Thyroid gland (tissue), 4 donors: ENCODE results near the gene PDE1C.

ENCODE experiments used
- POLR2A ChIP-seq, 2 donors: fragments of 450-650 bp; IDR thresholded peaks; one replicate each; pipeline ENCODE4 v1.6.1; 2017; ENCODE audit warnings: antibody characterized with exemption in 2 of 2, mild to moderate bottlenecking in 2 of 2, moderate library complexity in 1 of 2
- TF ChIP-seq, protein P1 (sequence below), 6 experiments: fragments of 200-600 bp in 3 of 6; fragments of 450-650 bp in 3 of 6; sonication (generic) in 3 of 6; IDR thresholded peaks; one replicate each; pipeline ENCODE4 v1.5.1; 2016 to 2019; ENCODE audit warnings: antibody characterized with exemption in 6 of 6, mild to moderate bottlenecking in 2 of 6, inconsistent platforms in 1 of 6, moderate library complexity in 1 of 6

- TF ChIP-seq, protein P1, sequence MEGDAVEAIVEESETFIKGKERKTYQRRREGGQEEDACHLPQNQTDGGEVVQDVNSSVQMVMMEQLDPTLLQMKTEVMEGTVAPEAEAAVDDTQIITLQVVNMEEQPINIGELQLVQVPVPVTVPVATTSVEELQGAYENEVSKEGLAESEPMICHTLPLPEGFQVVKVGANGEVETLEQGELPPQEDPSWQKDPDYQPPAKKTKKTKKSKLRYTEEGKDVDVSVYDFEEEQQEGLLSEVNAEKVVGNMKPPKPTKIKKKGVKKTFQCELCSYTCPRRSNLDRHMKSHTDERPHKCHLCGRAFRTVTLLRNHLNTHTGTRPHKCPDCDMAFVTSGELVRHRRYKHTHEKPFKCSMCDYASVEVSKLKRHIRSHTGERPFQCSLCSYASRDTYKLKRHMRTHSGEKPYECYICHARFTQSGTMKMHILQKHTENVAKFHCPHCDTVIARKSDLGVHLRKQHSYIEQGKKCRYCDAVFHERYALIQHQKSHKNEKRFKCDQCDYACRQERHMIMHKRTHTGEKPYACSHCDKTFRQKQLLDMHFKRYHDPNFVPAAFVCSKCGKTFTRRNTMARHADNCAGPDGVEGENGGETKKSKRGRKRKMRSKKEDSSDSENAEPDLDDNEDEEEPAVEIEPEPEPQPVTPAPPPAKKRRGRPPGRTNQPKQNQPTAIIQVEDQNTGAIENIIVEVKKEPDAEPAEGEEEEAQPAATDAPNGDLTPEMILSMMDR (IDR thresholded peaks at IDR 0.05) = no peak
- TF ChIP-seq POLR2A (IDR thresholded peaks at IDR 0.05) = no peak
These were observed 213.0 kb downstream of the PDE1C start for GRCh38 chr7:31857172-31857571.
